RWPE1 (cell line): ENCODE results near the gene PPOX.

Experiments used
- CTCF ChIA-PET: fragments of 350-600 bp; sonication (Branson Sonifier 250); formaldehyde crosslinking; extraction: SDS; loops from one replicate; lab custom pipeline; 2021; lab: Yijun Ruan, JAX
- POLR2A ChIA-PET: fragments of 400-600 bp; formaldehyde crosslinking; extraction: SDS; loops from one replicate; lab custom pipeline; 2020; ENCODE audit warnings: antibody characterized with exemption; ENCODE audit not compliant: low non-redundant PET; lab: Yijun Ruan, JAX
- DNase-seq: peaks from one replicate; pipeline ENCODE4 v3.0.0; 2012; ENCODE audit warnings: low spot score
- H3K27ac ChIP-seq: fragments of 450-650 bp; 2 replicates; pipeline ENCODE4 v1.5.1; 2017
- CTCF ChIP-seq: fragments of 450-650 bp; conservative IDR thresholded peaks from 2 replicates; pipeline ENCODE4 v1.5.1; 2017; ENCODE audit warnings: low read depth, mild to moderate bottlenecking

PPOX gene

DNA sequence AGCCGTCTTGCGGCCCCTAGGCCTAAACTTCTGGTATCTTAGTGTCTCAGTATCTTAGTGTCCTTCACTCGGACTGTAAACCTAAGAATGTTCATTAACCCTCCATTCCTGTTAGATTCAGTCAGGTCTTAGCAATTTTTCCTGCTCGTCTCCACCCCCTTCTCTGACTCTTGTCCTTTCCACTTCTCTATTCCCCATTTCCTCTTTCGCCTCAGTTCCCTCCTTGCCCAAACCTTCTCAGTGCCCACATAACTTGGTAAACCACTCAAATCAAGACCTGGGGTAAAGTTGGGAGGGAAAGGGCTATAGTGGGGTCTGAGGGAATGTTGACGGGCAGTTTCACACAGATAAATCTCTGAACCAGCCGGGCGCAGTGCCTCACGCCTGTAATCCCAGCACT is 48.1 kb downstream of the PPOX start:
- no peak for TF ChIP-seq CTCF
- DNase-seq: no peak
- POLR2A ChIA-PET: no interaction called here
- CTCF ChIA-PET: no interaction called here
- no peak overlapping the region for H3K27ac ChIP-seq

- ChIA-PET CTCF (interaction anchor here (1.2 kb wide), 1 partner anchor 76 kb away, joined by 4 read pairs; no protein-coding TSS in a partner anchor), POLR2A (no interaction called here)
- no peak within 1 kb of the TSS for H3K27ac ChIP-seq
- DNase-seq: no peak
- no peak for TF ChIP-seq CTCF
Measured at GRCh38 chr1:161215076-161215475, 48.9 kb downstream of the PPOX start, which contains the start of gene FCER1G. TSS of gene FCER1G (plus strand) at chr1:161215295. CDS start at chr1:161215322, 27 bp downstream.

DNA sequence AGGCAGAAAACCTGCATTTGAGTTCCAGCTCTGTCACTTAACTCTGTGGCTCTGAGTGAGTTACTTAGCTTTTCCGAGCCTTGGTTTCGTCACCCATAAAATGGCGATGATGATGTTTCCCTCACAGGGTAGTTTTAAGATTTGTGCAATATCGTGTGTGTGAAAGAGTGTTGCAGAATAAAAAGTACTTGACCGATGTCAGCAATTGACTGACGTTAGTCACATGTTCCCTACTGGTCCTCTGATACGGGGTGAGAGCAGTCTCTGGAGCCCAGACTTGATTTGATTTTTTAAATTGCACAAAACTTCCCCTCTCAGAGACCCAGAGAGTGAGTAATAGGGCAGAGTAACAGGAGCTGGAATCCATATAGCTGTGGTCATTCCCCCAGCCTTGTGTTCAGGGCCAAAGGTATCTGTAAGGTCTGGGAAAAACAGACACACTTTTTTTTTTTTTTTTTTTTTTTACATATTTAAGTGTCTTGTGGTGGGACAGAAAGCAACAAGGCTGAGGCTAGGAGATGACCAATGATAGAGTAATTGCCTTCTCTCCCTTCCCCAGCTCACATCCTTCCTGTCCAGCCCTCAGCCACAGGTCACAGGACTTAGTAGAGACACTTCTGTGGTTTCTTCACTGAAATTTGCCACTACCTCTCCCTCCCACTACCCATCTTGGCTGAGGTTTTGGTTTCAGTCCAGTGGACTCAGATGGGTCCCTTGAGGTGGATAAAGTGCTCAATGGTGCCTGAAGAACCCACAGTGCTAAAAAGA is 50.9 kb downstream of the PPOX start:
- no peak overlapping the region for H3K27ac ChIP-seq
- no peak for TF ChIP-seq CTCF
- ChIA-PET POLR2A (no interaction called here), CTCF (interaction anchor here (0.6 kb wide), 1 partner anchor 9 kb away, joined by 3 read pairs; no protein-coding TSS in a partner anchor)
- no peak for DNase-seq

DNA sequence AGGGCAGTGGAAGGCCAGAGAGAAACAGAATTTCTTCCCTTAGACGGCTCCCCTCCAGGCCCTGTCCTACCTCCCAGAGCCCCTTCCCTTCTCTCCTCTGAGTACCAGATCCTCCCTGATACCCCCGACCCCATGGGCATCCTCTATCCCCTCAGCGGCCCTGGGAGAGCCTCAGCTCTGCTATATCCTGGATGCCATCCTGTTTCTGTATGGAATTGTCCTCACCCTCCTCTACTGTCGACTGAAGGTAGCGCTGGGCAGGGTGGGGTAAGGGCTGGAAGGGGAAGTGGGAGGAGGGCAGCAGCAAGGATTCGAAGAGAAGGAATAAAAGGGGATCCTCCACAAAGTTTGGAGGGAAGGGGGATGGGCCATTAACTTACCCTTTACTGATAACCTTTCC is 51.6 kb downstream of the PPOX start:
- DNase-seq: no peak
- POLR2A ChIA-PET: no interaction called here
- H3K27ac ChIP-seq: no peak overlapping the region
- TF ChIP-seq CTCF: no peak
- CTCF ChIA-PET: interaction anchor here (0.6 to 1.1 kb wide), 2 partner anchors 9 to 73 kb away, joined by 3 read pairs; no protein-coding TSS in a partner anchor

DNA sequence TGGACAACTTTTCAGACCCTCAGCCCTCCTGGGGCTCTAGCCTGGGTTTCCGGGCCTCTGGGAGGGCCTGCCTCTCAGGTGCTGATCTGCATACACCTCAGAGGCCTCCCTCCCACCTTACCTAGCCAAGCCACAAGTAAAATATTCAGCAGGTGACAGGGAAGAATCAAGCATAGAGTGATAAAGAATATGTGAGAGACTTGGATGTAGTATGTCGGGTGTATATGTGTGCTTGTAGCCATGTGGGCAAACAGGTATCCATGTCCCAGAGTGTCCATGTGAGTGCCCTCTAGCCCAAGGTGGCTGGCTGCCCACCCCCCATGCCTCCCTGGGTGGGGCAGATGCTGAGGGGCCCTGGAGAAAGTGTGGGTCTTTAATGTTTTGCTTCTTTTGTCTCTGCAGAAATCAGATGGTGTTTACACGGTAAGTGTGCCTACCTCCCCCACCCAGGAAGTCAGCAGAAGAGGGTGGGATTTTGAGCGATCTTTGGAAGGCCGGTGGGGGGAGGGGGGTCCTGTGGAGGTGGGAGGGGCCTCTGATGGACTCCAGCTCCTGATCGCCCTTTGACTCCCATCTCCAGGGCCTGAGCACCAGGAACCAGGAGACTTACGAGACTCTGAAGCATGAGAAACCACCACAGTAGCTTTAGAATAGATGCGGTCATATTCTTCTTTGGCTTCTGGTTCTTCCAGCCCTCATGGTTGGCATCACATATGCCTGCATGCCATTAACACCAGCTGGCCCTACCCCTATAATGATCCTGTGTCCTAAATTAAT is 52.3 kb downstream of the PPOX start:
- no peak for DNase-seq
- TF ChIP-seq CTCF: no peak
- POLR2A ChIA-PET: no interaction called here
- CTCF ChIA-PET: interaction anchor here (0.5 to 1.1 kb wide), 3 partner anchors 8 to 73 kb away, joined by 3 read pairs; no protein-coding TSS in a partner anchor
- no peak overlapping the region for H3K27ac ChIP-seq
